ENCODE data around the gene CALN1. TPM values are rescaled to one million over a fixed set of nuclear protein-coding genes. Genes with fewer than 3 reads are reported as not detected.
A peak's percentile ranks its signal among the peaks of the same experiment; 100 is the strongest.

CALN1 gene
- total and polyA plus RNA-seq, 11 donors, result not detected

DNA sequence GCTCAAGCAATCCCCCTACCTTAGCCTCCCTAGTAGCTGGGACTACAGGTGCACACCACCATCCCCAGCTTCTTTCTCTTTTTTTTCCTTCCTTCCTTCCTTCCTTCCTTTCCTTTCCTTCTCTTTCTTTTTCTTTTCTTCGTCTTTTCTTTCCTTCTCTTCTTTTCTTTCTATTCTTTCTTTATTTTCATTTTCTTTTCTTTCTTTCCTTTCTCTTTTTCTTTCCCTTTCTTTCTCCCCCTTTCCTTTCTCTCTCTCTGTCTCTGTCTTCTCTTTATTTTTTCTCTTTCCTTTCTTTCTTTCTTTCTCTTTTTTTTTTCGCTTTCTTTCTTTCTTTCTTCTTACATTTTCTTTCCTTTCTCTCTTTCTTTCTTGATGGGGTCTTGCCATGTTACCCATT is 658.9 kb downstream of the CALN1 start:
- no peaks in the 10 kb centered on the region for H3K36me3 ChIP-seq
- no peak overlapping the region for H3K27ac ChIP-seq
- peaks cover 0 to 6% (median 0%) of the 10 kb centered on the region in 12 donors for H3K4me1 ChIP-seq
- H3K4me3 ChIP-seq, result no peak overlapping the region
- TF ChIP-seq, protein P1, sequence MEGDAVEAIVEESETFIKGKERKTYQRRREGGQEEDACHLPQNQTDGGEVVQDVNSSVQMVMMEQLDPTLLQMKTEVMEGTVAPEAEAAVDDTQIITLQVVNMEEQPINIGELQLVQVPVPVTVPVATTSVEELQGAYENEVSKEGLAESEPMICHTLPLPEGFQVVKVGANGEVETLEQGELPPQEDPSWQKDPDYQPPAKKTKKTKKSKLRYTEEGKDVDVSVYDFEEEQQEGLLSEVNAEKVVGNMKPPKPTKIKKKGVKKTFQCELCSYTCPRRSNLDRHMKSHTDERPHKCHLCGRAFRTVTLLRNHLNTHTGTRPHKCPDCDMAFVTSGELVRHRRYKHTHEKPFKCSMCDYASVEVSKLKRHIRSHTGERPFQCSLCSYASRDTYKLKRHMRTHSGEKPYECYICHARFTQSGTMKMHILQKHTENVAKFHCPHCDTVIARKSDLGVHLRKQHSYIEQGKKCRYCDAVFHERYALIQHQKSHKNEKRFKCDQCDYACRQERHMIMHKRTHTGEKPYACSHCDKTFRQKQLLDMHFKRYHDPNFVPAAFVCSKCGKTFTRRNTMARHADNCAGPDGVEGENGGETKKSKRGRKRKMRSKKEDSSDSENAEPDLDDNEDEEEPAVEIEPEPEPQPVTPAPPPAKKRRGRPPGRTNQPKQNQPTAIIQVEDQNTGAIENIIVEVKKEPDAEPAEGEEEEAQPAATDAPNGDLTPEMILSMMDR (IDR thresholded peaks at IDR 0.05), result no peak
- no peak for TF ChIP-seq POLR2A (IDR thresholded peaks at IDR 0.05)
- intact Hi-C loops (cut with DNase I), result loop anchor here in 8 of 10 donors (2.0 to 10.0 kb wide), 6 partner anchors 739 to 1032 kb away; no protein-coding TSS in a partner anchor
- DNase-seq (no peak), ATAC-seq (no peak)
- WGBS, 4 donors, result 88 to 92% (median 90%) methylated on average over 2 of the region's 2 CpGs
- peaks cover 0 to 24% (median 4%) of the 10 kb centered on the region in 12 donors for H3K9me3 ChIP-seq
- H3K27me3 ChIP-seq, result peaks cover 3 to 40% (median 12%) of the 10 kb centered on the region in 9 donors

DNA sequence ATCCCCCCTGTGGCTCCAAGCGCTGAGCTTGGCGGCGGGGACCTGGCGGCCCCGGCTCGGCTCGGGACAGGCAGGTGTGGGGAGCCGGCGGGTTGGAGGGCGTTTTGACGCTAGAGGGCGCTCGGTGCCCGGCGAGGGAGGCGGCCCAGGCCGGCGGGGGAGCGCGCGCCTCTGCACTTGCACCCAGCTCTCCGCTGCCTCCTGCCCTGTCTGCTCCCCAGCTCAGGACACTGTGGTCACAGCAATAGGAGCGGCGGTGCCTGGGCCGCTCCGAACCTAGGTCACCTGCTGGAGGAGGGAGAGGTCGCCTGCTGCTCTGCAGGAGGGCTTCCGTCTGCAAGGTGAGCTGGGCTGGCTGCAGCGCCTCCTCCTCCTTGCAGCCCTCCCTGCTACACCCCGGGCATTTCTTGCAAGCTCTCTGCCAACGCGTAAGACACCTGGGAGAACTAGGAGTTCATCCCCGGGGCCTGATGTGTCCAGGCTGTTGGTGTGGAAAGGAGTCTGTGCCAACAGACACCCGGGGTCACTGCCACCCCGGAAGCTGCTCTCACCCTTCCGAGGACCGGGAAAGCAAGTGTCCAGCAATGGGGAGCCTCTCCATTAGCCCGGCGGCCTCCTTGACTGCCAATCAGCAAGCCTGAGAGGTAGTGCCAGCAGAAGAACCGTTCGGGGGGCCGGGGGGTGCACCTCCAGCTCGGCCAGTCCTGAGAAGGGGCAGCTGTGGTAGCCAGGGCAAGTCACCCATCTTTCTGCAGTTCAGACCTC is 659.8 kb downstream of the CALN1 start:
- no peak for TF ChIP-seq POLR2A (IDR thresholded peaks at IDR 0.05)
- TF ChIP-seq, protein P1 (IDR thresholded peaks at IDR 0.05), result peak; percentile 43 to 71 (median 56)
- ATAC-seq (peak in 3 of 4 donors; percentile 81 to 90 (median 89)), DNase-seq (peak in 3 of 5 donors; percentile 30 to 78 (median 31))
- H3K4me1 ChIP-seq, result peaks cover 0 to 6% (median 0%) of the 10 kb centered on the region in 12 donors
- peaks cover 3 to 40% (median 12%) of the 10 kb centered on the region in 9 donors for H3K27me3 ChIP-seq
- H3K27ac ChIP-seq, result no peak overlapping the region
- peaks cover 0 to 16% (median under 1%) of the 10 kb centered on the region in 12 donors for H3K9me3 ChIP-seq
- H3K36me3 ChIP-seq, result no peaks in the 10 kb centered on the region
- H3K4me3 ChIP-seq, result no peak overlapping the region
- intact Hi-C loops (cut with DNase I), result loop anchor here in 8 of 10 donors (2.0 to 10.0 kb wide), 6 partner anchors 740 to 1032 kb away; no protein-coding TSS in a partner anchor
- 13 to 33% (median 21%) methylated on average over 17 to 43 of the region's 43 CpGs for WGBS, 4 donors

DNA sequence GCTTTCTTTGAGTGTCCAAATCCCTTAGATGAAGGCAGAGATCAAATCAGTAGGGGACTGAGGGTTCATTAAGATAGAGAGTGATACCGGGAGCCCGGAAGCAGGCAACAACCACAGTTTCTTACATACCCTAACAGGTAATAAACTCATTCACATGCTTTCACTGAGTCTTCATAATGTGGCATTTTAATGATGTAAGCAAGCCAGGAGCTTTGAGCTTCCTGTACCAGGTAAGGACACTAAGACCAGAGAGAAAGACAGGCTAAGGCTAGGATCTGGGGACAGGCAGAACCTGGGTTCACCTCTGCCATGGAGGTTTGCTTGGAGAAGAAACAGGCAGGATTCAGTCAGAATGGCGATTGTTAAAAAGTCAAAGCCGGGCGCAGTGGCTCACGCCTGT is 661.8 kb downstream of the CALN1 start:
- WGBS, 4 donors, result 89 to 92% (median 92%) methylated on average over 6 of the region's 6 CpGs
- intact Hi-C loops (cut with DNase I), result loop anchor here in 8 of 10 donors (5.0 to 10.0 kb wide), 5 partner anchors 742 to 1035 kb away; no protein-coding TSS in a partner anchor
- TF ChIP-seq, protein P1 (IDR thresholded peaks at IDR 0.05), result no peak
- no peak for TF ChIP-seq POLR2A (IDR thresholded peaks at IDR 0.05)
- peaks cover 0 to 6% (median 0%) of the 10 kb centered on the region in 12 donors for H3K4me1 ChIP-seq
- ATAC-seq (no peak), DNase-seq (no peak)
- H3K9me3 ChIP-seq, result peaks cover 0 to 13% (median 0%) of the 10 kb centered on the region in 12 donors
- peaks cover 3 to 40% (median 12%) of the 10 kb centered on the region in 9 donors for H3K27me3 ChIP-seq
- H3K36me3 ChIP-seq, result no peaks in the 10 kb centered on the region
- no peak overlapping the region for H3K27ac ChIP-seq
- no peak overlapping the region for H3K4me3 ChIP-seq

DNA sequence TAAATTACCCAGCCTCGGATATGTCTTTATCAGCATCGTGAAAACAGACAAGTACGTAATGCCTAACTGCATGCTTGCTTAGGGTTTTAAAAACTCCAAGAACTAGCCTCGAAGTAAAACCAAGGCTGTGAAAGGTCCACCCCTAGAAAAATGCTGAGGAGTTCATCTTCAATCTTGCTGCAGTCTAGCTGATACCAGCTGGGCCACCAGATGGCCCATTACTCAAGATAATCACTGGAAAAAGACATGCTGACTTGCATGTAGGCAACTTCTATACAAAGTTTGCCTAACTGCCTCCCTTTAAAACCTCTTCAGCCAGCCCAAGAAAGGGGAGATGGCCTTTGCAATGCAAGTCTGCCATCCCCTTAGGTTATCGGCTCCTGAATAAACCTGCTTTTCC is 666.1 kb downstream of the CALN1 start:
- DNase-seq, result no peak
- Histone ChIP-seq H3K27me3 (peaks cover 0 to 10% (median 0%) of the 10 kb centered on the region in 9 donors), H3K4me1 (no peaks in the 10 kb centered on the region), H3K9me3 (peaks cover 0 to 13% (median 0%) of the 10 kb centered on the region in 12 donors), H3K27ac (no peak overlapping the region), H3K36me3 (no peaks in the 10 kb centered on the region), H3K4me3 (no peak overlapping the region)
- no peak for ATAC-seq
- 77 to 85% (median 80%) methylated on average over 5 of the region's 5 CpGs for WGBS, 4 donors
- intact Hi-C loops (cut with DNase I), result no loop called here
- no peak for TF ChIP-seq POLR2A (IDR thresholded peaks at IDR 0.05)
- TF ChIP-seq, protein P1 (IDR thresholded peaks at IDR 0.05), result no peak

All from heart left ventricle (tissue), 16 donors.